ENCODE measurements around the gene CHCHD3.

The CHCHD3 gene

GRCh38 chr7:133056370-133057238, 25.3 kb downstream of the CHCHD3 start:
- H3K4me3 ChIP-seq (replicated peaks; ENCODE audit: low read depth, low read length): no peak overlapping the region
- TF ChIP-seq CTCF (IDR thresholded peaks at IDR 0.05; ENCODE audit: low read depth, low read length, missing control alignments): no peak
- no peak for DNase-seq (ENCODE audit: extremely low read depth, low read depth)

DNA sequence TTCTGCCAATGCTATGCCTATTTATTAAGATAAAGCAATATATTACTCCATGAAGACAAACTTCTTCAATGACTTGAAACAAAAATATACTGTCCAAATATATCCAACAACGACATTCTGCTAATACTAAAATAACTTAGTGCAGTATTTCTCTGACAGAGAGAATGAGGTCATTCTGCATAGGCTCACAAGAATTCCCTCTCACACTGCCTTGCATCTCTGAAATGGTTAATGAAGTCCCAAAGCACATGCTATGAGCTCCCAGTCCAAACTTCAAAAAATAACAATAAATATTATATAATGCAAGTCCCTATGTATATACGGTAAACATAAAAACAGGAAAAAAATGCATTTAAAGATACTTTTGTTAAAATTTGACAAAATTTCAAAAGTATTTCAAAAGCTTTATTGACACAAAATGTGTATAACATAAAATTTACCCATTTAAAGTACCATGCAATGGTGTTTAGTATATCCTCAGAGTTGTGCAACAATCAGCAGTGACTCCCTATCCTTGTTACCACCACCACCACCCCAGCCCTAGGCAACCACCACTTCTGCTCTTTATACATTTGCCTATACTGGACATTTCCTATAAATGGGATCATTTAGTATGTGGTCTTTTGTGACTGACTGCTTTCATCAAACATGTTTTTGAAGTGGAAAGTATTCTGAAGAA, 27.6 kb downstream of the CHCHD3 start:
- H3K4me3 ChIP-seq (replicated peaks; ENCODE audit: low read depth, low read length): no peak overlapping the region
- DNase-seq (ENCODE audit: extremely low read depth, low read depth): no peak
- no peak for TF ChIP-seq CTCF (IDR thresholded peaks at IDR 0.05; ENCODE audit: low read depth, low read length, missing control alignments)

DNA sequence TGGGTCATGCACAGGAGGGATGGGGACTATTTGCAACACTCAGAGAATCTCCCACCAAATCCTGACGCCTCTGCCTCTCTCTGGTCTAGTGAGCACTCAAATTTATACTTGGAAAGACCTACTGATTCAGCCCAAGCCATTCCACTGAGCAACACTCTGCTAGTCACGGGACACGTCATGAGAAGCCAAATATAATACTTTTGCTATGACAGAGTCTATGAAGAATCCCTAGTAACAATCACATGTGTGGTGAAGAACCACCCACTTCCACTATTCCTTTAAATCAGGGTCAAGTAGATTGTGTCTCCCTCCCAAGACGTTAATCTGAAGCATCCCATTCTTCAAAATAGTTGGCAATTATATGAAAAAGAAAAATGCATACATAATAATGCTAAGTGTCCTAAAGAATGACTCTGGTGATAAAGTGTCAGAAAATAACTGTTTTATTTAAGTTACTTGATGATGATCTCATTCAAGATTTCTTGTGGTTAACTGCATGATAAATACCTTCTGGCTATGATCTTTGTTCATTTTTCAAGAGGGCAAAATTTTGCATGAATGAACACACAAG, 28.5 kb downstream of the CHCHD3 start:
- no peak for TF ChIP-seq CTCF (IDR thresholded peaks at IDR 0.05; ENCODE audit: low read depth, low read length, missing control alignments)
- peak; percentile 61 for DNase-seq (ENCODE audit: extremely low read depth, low read depth)
- no peak overlapping the region for H3K4me3 ChIP-seq (replicated peaks; ENCODE audit: low read depth, low read length)

DNA sequence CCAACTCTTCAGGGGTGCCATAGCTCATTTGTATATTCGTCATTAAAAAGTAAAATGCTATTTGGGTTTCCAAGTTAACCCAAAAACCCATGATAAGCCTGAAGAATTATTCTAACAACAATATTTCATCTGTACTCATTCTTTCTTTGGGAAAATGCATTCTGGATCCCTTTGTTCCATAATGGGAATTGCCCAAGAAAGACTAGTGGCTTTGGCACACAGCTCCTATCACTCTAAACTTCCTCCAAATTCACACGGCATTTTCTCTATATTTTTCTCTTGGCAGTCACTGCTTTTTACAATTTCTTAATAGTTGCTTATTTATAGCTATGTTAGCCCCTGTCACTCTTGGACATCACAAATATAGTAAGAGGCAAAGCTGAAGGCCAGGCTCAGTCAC, 29.1 kb downstream of the CHCHD3 start:
- no peak overlapping the region for H3K4me3 ChIP-seq (replicated peaks; ENCODE audit: low read depth, low read length)
- no peak for DNase-seq (ENCODE audit: extremely low read depth, low read depth)
- no peak for TF ChIP-seq CTCF (IDR thresholded peaks at IDR 0.05; ENCODE audit: low read depth, low read length, missing control alignments)

DNA sequence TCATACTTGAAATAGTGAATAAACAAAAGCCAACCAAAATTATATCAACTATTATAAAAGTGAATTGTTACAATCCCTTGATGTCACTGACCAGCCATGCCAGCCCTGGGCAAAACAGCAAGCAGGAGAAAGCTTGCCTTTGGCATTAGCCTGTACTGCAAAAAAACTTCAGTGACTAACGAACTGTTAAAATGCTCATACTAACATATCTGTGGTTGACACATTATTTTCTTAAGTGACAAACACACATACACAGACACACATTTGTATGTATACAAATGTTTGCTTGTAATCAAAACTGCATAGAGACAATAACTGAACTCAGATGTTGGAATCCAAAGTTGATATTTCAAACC, 29.5 kb downstream of the CHCHD3 start:
- H3K4me3 ChIP-seq (replicated peaks; ENCODE audit: low read depth, low read length): no peak overlapping the region
- no peak for TF ChIP-seq CTCF (IDR thresholded peaks at IDR 0.05; ENCODE audit: low read depth, low read length, missing control alignments)
- no peak for DNase-seq (ENCODE audit: extremely low read depth, low read depth)

GRCh38 chr7:133051719-133052400, 30.0 kb downstream of the CHCHD3 start:
- H3K4me3 ChIP-seq (replicated peaks; ENCODE audit: low read depth, low read length): no peak overlapping the region
- no peak for DNase-seq (ENCODE audit: extremely low read depth, low read depth)
- TF ChIP-seq CTCF (IDR thresholded peaks at IDR 0.05; ENCODE audit: low read depth, low read length, missing control alignments): no peak
